ENCODE results near the gene PIAS1. TPM values are rescaled to one million over a fixed set of nuclear protein-coding genes. Genes with fewer than 3 reads are reported as not detected.

Gene PIAS1
- total and polyA plus RNA-seq, 9 of the 15 experiments (the other 6 are each of a cell fraction or from before 2014, with no cell fraction given): 18.0 to 59.1 (median 28.5) TPM

GRCh38 chr15:68014219-68014618 is 39.9 kb upstream of the PIAS1 start (continued):
- TF ChIP-seq HES1 (IDR thresholded peaks at IDR 0.05; ENCODE audit: low read depth): no peak
- TF ChIP-seq TSHZ1 (CRISPR knock-in tag; IDR thresholded peaks at IDR 0.05): no peak
- no peak for TF ChIP-seq EWSR1 (IDR thresholded peaks at IDR 0.05; ENCODE audit: borderline replicate concordance, low read depth, partially characterized antibody)
- TF ChIP-seq GATAD2A (IDR thresholded peaks at IDR 0.05): no peak
- TF ChIP-seq ARID3B (CRISPR knock-in tag; IDR thresholded peaks at IDR 0.05; ENCODE audit: borderline replicate concordance): no peak
- TF ChIP-seq NFYB (IDR thresholded peaks at IDR 0.05; ENCODE audit: extremely low read depth, insufficient read length): no peak
- no peak for TF ChIP-seq TSC22D4 (tag; IDR thresholded peaks at IDR 0.05)

All from K562 (cell line).